Common myeloid progenitor, CD34-positive (primary cell): ENCODE measurements around the gene MC2R.

Experiments
- CTCF ChIA-PET: fragments of 350-600 bp; sonication (Branson Sonifier 250); formaldehyde crosslinking; loops from one replicate; lab custom pipeline; 2021; ENCODE audit warnings: antibody characterized with exemption; lab: Charles Lee
- POLR2A ChIA-PET: fragments of 350-600 bp; sonication (Branson Sonifier 250); formaldehyde crosslinking; loops from one replicate; lab custom pipeline; 2021; ENCODE audit warnings: antibody characterized with exemption; lab: Charles Lee
- DNase-seq, 3 donors: peaks; one replicate each; pipeline versions ENCODE4 v3.0.0 to v3.0.0-alpha.2; 2013
- H3K27ac ChIP-seq, 2 experiments: 1 replicate in 1 of 2; 2 replicates in 1 of 2; pipeline ENCODE4 v1.7.0; 2013; ENCODE audit warnings: inconsistent platforms in 2 of 2, low read length in 2 of 2, mild to moderate bottlenecking in 2 of 2, low read depth in 1 of 2, moderate library complexity in 1 of 2; ENCODE audit not compliant: severe bottlenecking in 2 of 2, insufficient read depth in 1 of 2, poor library complexity in 1 of 2
- H3K27me3 ChIP-seq, 5 experiments: replicated peaks in 2 of 5; 1 replicate in 3 of 5; 2 replicates in 2 of 5; pipeline versions ENCODE4 v1.6.1 to v1.7.0; 2013; ENCODE audit warnings: low read length in 4 of 5, mild to moderate bottlenecking in 2 of 5, moderate library complexity in 2 of 5, inconsistent platforms in 1 of 5; ENCODE audit not compliant: insufficient read depth in 5 of 5, control insufficient read depth in 4 of 5
- H3K36me3 ChIP-seq, 4 experiments: 1 replicate in 2 of 4; 2 replicates in 2 of 4; pipeline versions ENCODE4 v1.6.1 to v1.7.0; 2013; ENCODE audit warnings: low read length in 3 of 4, control low read depth in 1 of 4, mild to moderate bottlenecking in 1 of 4; ENCODE audit not compliant: control insufficient read depth in 4 of 4, insufficient read depth in 4 of 4
- H3K4me1 ChIP-seq, 4 experiments: 1 replicate in 3 of 4; 2 replicates in 1 of 4; pipeline versions ENCODE4 v1.6.1 to v1.7.1; 2013; ENCODE audit warnings: low read length in 3 of 4, mild to moderate bottlenecking in 3 of 4, control low read depth in 1 of 4, inconsistent platforms in 1 of 4, moderate library complexity in 1 of 4; ENCODE audit not compliant: control insufficient read depth in 4 of 4, insufficient read depth in 4 of 4; ENCODE audit errors: control extremely low read depth in 1 of 4
- H3K4me3 ChIP-seq, 7 experiments: 1 replicate in 4 of 7; 2 replicates in 3 of 7; pipeline versions ENCODE4 v1.5.1 to v1.7.0; 2013; ENCODE audit warnings: mild to moderate bottlenecking in 7 of 7, low read length in 6 of 7, moderate library complexity in 6 of 7, inconsistent platforms in 2 of 7, low read depth in 2 of 7, control low read depth in 1 of 7; ENCODE audit not compliant: insufficient read depth in 4 of 7, control insufficient read depth in 1 of 7; ENCODE audit errors: extremely low read depth in 1 of 7
- H3K9me3 ChIP-seq, 5 experiments: 1 replicate in 4 of 5; 2 replicates in 1 of 5; pipeline versions ENCODE4 v1.6.1 to v1.7.1; 2013; ENCODE audit warnings: low read length in 4 of 5, mild to moderate bottlenecking in 2 of 5, inconsistent platforms in 1 of 5, low read depth in 1 of 5, moderate library complexity in 1 of 5; ENCODE audit not compliant: control insufficient read depth in 4 of 5, insufficient read depth in 2 of 5; ENCODE audit errors: control extremely low read depth in 1 of 5
- WGBS: methylation state at CpG from one replicate; pipeline ENCODE4 v1.1.5; 2013; ENCODE audit not compliant: insufficient coverage; 5-methylcytosine and 5-hydroxymethylcytosine counted together

The MC2R gene

GRCh38 chr18:13930964-13931363 lies 15.6 kb upstream of the MC2R start:
- H3K27ac ChIP-seq, result no peak overlapping the region
- 100% methylated on average over 2 of the region's 2 CpGs for WGBS

GRCh38 chr18:13923221-13923620 lies 7.9 kb upstream of the MC2R start:
- peaks cover 0 to 3% (median 0%) of the 10 kb centered on the region in 5 experiments for H3K27me3 ChIP-seq
- ChIA-PET CTCF (no interaction called here), POLR2A (no interaction called here)
- 94% methylated on average over 3 of the region's 3 CpGs for WGBS
- H3K4me1 ChIP-seq, result no peaks in the 10 kb centered on the region
- H3K36me3 ChIP-seq, result no peaks in the 10 kb centered on the region
- no peaks in the 10 kb centered on the region for H3K9me3 ChIP-seq
- no peak overlapping the region for H3K27ac ChIP-seq
- no peak for DNase-seq
- no peak overlapping the region for H3K4me3 ChIP-seq

More at GRCh38 chr18:13930964-13931363, 15.6 kb upstream of the MC2R start:
- Histone ChIP-seq H3K4me3 (no peak overlapping the region), H3K27me3 (no peaks in the 10 kb centered on the region), H3K9me3 (peaks cover 0 to 6% (median 0%) of the 10 kb centered on the region in 5 experiments), H3K36me3 (no peaks in the 10 kb centered on the region), H3K4me1 (no peaks in the 10 kb centered on the region)
- ChIA-PET CTCF (no interaction called here), POLR2A (no interaction called here)
- DNase-seq, result no peak

- POLR2A ChIA-PET, result no interaction called here
- CTCF ChIA-PET, result no interaction called here
- peaks cover 0 to 3% (median 0%) of the 10 kb centered on the region in 5 experiments for H3K27me3 ChIP-seq
- no peak overlapping the region for H3K27ac ChIP-seq
- no peaks in the 10 kb centered on the region for H3K36me3 ChIP-seq
- no peaks in the 10 kb centered on the region for H3K4me1 ChIP-seq
- no peak for DNase-seq
- no peaks in the 10 kb centered on the region for H3K9me3 ChIP-seq
- H3K4me3 ChIP-seq, result no peak overlapping the region
- 92% methylated on average over 6 of the region's 8 CpGs for WGBS
Observed at GRCh38 chr18:13918898-13919297, 3.6 kb upstream of the MC2R start.

- Histone ChIP-seq H3K36me3 (no peaks in the 10 kb centered on the region), H3K4me3 (no peak overlapping the region), H3K9me3 (no peaks in the 10 kb centered on the region), H3K4me1 (no peaks in the 10 kb centered on the region), H3K27ac (no peak overlapping the region), H3K27me3 (peaks cover 0 to 3% (median 0%) of the 10 kb centered on the region in 5 experiments)
- ChIA-PET CTCF (no interaction called here), POLR2A (no interaction called here)
- DNase-seq, result no peak
- 100% methylated on average over 1 of the region's 3 CpGs for WGBS
Observed at GRCh38 chr18:13917401-13917800, 2.1 kb upstream of the MC2R start.

- 78% methylated on average over 6 of the region's 6 CpGs for WGBS
- Histone ChIP-seq H3K27ac (no peak overlapping the region), H3K4me3 (no peak overlapping the region), H3K27me3 (peaks cover 0 to 3% (median 0%) of the 10 kb centered on the region in 5 experiments), H3K9me3 (no peaks in the 10 kb centered on the region), H3K36me3 (no peaks in the 10 kb centered on the region), H3K4me1 (no peaks in the 10 kb centered on the region)
- no peak for DNase-seq
- CTCF ChIA-PET, result no interaction called here
- POLR2A ChIA-PET, result no interaction called here
Observed at GRCh38 chr18:13916559-13916958, 1.2 kb upstream of the MC2R start.

GRCh38 chr18:13915995-13916431 lies 677 bp upstream of the MC2R start:
- CTCF ChIA-PET, result no interaction called here
- Histone ChIP-seq H3K9me3 (no peaks in the 10 kb centered on the region), H3K4me3 (no peak overlapping the region), H3K36me3 (no peaks in the 10 kb centered on the region), H3K4me1 (no peaks in the 10 kb centered on the region), H3K27ac (no peak overlapping the region), H3K27me3 (peaks cover 0 to 3% (median 0%) of the 10 kb centered on the region in 5 experiments)
- WGBS, result 95% methylated on average over 5 of the region's 7 CpGs
- DNase-seq, result no peak
- POLR2A ChIA-PET, result no interaction called here

GRCh38 chr18:13914756-13915155 lies 580 bp downstream of the MC2R start:
- no peaks in the 10 kb centered on the region for H3K4me1 ChIP-seq
- DNase-seq, result no peak
- 91% methylated on average over 8 of the region's 9 CpGs for WGBS
- no peaks in the 10 kb centered on the region for H3K27me3 ChIP-seq
- H3K36me3 ChIP-seq, result no peaks in the 10 kb centered on the region
- CTCF ChIA-PET, result no interaction called here
- no peaks in the 10 kb centered on the region for H3K9me3 ChIP-seq
- no peak overlapping the region for H3K27ac ChIP-seq
- POLR2A ChIA-PET, result no interaction called here
- H3K4me3 ChIP-seq, result no peak overlapping the region
